GM06990 (cell line): ENCODE measurements around the gene JAKMIP1.

Experiments
- DNase-seq: peaks from one replicate; pipeline ENCODE4 v3.0.0-alpha.2; 2011; ENCODE audit not compliant: insufficient read length; ENCODE audit errors: extremely low read depth
- H3K27me3 ChIP-seq: replicated peaks from 2 replicates; pipeline ENCODE4 v1.6.0; 2011; ENCODE audit warnings: low read length; ENCODE audit not compliant: control insufficient read depth, insufficient read depth
- H3K36me3 ChIP-seq: 2 replicates; pipeline ENCODE4 v1.5.1; 2011; ENCODE audit warnings: low read length; ENCODE audit not compliant: control insufficient read depth, insufficient read depth
- H3K4me3 ChIP-seq: replicated peaks from 2 replicates; pipeline ENCODE4 v1.5.1; 2011; ENCODE audit warnings: low read depth, mild to moderate bottlenecking, control low read depth, low read length
- CTCF ChIP-seq: IDR thresholded peaks from 2 replicates; pipeline ENCODE4 v1.5.1; 2011; ENCODE audit warnings: low read length, control low read depth, mild to moderate bottlenecking, inconsistent platforms; ENCODE audit not compliant: insufficient read depth, poor library complexity, severe bottlenecking

JAKMIP1 gene

GRCh38 chr4:6207602-6208001 lies 7.3 kb upstream of the JAKMIP1 start:
- Histone ChIP-seq H3K27me3 (no peaks in the 10 kb centered on the region), H3K36me3 (no peaks in the 10 kb centered on the region), H3K4me3 (no peak overlapping the region)
- DNase-seq = no peak
- TF ChIP-seq CTCF = no peak

DNA sequence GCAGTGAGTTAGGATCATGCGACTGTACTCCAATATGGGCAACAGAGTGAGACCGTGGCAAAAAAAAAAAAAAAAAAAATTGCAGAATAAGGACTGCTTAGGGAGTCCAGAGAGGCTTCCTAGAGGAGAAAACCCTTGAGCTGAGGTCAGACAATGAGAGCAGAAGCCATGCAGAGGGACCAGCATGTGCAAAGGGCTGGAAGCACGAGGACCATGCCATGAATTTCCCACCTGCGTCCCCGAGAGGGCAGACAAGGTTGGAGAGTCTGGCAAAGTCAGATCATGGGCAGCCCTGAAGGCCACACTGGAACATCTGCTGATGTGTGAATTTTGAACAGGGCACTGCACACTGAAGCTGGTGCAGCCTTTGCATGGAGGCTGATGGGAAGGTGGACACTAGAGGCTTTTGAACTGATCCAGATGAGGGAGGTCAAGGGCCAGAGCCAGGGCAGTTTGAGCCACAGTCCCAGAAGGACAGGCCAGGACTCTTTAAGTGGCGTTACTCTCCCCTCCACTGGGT lies 6.5 kb upstream of the JAKMIP1 start:
- DNase-seq = no peak
- Histone ChIP-seq H3K27me3 (no peaks in the 10 kb centered on the region), H3K36me3 (no peaks in the 10 kb centered on the region), H3K4me3 (no peak overlapping the region)
- TF ChIP-seq CTCF = no peak

GRCh38 chr4:6205973-6206372 lies 5.6 kb upstream of the JAKMIP1 start:
- DNase-seq = no peak
- no peak for TF ChIP-seq CTCF
- H3K4me3 ChIP-seq = no peak overlapping the region
- no peaks in the 10 kb centered on the region for H3K27me3 ChIP-seq
- no peaks in the 10 kb centered on the region for H3K36me3 ChIP-seq

DNA sequence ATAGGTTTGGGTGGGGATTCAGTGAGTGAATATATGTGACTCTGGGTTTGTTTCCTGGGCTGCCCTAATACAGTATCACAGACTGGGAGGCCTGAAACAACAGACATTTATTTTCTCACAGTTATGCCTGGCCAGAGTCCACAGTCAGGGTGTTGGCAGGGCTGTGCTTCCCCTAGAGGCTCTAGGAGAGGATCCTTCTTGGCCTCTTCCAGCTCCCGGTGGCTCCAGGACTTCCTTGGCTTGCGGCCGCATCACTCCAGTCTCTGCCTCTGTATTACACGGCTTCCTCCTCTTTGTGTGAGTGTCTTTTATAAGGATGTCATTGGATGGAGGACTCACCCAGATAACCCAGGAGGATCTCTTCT lies 5.2 kb upstream of the JAKMIP1 start:
- Histone ChIP-seq H3K36me3 (no peaks in the 10 kb centered on the region), H3K4me3 (no peak overlapping the region), H3K27me3 (no peaks in the 10 kb centered on the region)
- no peak for TF ChIP-seq CTCF
- no peak for DNase-seq

DNA sequence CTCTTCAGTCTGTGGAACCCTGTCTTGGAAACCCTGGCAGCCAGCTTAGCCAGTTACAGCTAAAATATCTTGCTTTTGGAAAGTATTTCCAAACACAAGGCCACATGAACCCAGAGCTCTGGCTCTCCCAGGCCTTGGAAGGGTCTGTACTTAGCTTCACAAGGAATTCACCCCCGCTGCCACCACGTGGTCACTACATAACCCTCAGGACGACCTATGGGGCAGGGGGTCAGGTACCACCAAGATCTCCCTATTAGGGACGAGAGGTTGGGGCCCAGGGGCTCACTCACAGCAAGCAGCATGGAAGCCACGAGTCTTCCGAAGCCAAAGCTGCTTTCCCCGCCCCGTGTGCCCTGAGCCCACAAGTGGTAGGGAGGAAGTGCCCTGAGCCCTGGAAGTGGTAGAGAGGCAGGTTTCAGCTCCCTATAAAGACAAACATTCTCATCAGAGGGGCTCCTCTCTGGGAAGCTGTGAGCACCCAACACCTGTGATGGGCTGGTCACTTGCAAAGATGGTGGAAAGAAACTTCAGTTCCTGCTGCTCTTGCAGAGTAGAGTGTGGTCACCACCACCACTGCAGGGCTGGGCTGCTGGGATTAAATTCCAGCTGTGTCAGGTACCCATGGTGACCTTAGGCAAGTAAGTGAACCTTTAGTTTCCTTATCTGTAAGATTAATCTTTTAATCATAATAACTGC lies 4.7 kb upstream of the JAKMIP1 start:
- Histone ChIP-seq H3K4me3 (no peak overlapping the region), H3K36me3 (no peaks in the 10 kb centered on the region), H3K27me3 (no peaks in the 10 kb centered on the region)
- DNase-seq = no peak
- TF ChIP-seq CTCF = no peak

DNA sequence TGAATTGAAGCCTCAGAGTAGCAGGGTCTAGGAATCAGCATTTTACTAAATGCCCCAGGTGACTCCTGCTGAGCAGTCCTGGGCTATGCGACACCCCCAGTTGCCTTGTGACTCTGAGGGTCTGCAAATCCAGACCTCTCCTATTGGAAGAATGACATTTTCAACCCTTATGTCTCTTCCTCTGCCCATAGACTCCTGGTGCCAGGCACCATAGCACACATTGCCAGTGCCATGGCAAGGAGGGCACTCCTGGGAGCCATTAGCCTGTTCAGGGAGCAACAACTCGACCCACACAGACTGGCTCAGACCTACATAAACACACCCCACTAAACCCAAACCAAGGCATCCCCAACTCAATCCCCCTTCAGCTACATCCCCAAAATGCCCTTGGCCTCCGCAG lies 3.7 kb upstream of the JAKMIP1 start:
- H3K4me3 ChIP-seq = no peak overlapping the region
- no peaks in the 10 kb centered on the region; the same call in 1 of the 2 replicates for H3K27me3 ChIP-seq
- DNase-seq = no peak
- TF ChIP-seq CTCF = no peak
- H3K36me3 ChIP-seq = no peaks in the 10 kb centered on the region
